Prostate gland (tissue), 2 donors: ENCODE results near the gene RECK. TPM values are rescaled to one million over a fixed set of nuclear protein-coding genes. Genes with fewer than 3 reads are reported as not detected.
A peak's percentile ranks its signal among the peaks of the same experiment; 100 is the strongest.

Source experiments
- DNase-seq: peaks from one replicate; pipeline ENCODE4 v3.0.0-alpha.2; 2019; ENCODE audit warnings: low spot score
- H3K27ac ChIP-seq, 2 donors: fragments of 200-600 bp; sonication (generic); 2 replicates each; pipeline ENCODE4 v1.5.1; 2017 to 2019
- H3K27me3 ChIP-seq: fragments of 200-600 bp; sonication (generic); replicated peaks from 2 replicates; pipeline ENCODE4 v1.5.1; 2019; ENCODE audit not compliant: insufficient read depth
- H3K36me3 ChIP-seq, 2 donors: fragments of 200-600 bp; sonication (generic); 1 replicate in 1 of 2; 2 replicates in 1 of 2; pipeline versions ENCODE4 v1.5.1 to v1.8.1; 2017 to 2019
- H3K4me1 ChIP-seq: fragments of 200-600 bp; sonication (generic); replicated peaks from 2 replicates; pipeline ENCODE4 v1.5.1; 2019
- H3K4me3 ChIP-seq, 2 donors: fragments of 200-600 bp; sonication (generic); 2 replicates each; pipeline ENCODE4 v1.5.1; 2017 to 2019
- H3K9me3 ChIP-seq: fragments of 200-600 bp; sonication (generic); 2 replicates; pipeline ENCODE4 v1.5.1; 2017
- POLR2A ChIP-seq: fragments of 450-650 bp; IDR thresholded peaks from one replicate; pipeline ENCODE4 v1.6.1; 2016; ENCODE audit warnings: antibody characterized with exemption, mild to moderate bottlenecking
- POLR2AphosphoS5 ChIP-seq: sonication (generic); formaldehyde crosslinking; IDR thresholded peaks from one replicate; pipeline ENCODE4 v1.6.1; 2017; ENCODE audit warnings: antibody characterized with exemption
- WGBS: methylation state at CpG from one replicate; pipeline ENCODE4 v1.1.5; 2018; 5-methylcytosine and 5-hydroxymethylcytosine counted together
- intact Hi-C: fragments of 100-400 bp; cut with DNase I; formaldehyde crosslinking; loops from one replicate; pipeline ENCODE4 v1.14.2; 2022
- total RNA-seq, 2 donors: library from RNA; depleted of rRNA; stranded (reverse); fragments of >200 nt; gene quantifications; one replicate each; pipeline ENCODE4 v1.1.0, GENCODE V29; 2016
- TF ChIP-seq, protein P1 (sequence below), 4 experiments: fragments of 200-600 bp in 2 of 4; fragments of 450-650 bp in 2 of 4; sonication (generic) in 2 of 4; IDR thresholded peaks; 1 replicate in 3 of 4; 2 replicates in 1 of 4; pipeline ENCODE4 v1.5.1; 2016 to 2019; ENCODE audit warnings: antibody characterized with exemption in 4 of 4, mild to moderate bottlenecking in 2 of 4, moderate library complexity in 2 of 4

RECK gene
- total RNA-seq, 2 donors from 2014 or later, result 6.1 to 7.7 TPM

DNA sequence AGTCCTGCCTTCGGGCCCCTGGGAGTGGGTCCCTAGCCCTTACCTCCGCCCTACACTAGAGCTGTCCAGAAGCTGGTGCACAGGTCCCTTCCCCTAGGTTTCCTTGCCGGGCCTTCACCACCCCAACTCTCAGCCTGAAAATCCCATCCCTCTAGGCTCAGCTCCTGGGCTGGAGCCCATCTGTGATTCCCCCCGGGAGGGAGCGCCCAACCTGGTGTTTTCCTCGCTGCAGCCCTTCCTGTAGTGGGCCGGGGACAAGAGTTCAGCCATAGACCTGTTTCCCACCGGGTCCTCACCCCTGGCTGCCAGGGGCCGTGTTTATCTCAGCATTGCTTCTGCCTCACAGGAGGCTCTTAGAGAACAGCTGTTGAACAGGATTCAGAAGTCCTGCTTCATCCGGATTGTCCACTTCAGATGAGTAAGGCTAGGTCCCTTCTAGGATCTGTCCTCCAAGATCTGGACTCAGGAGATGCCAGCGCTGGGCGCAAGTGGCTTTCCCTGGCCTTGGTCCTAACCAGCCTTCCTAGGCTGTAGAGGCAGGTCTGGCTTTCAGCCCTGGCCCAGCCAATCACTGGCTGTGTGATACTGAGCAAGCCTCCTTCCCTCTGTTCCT lies 100.8 kb downstream of the RECK start:
- no peak for TF ChIP-seq POLR2A
- TF ChIP-seq, protein P1, sequence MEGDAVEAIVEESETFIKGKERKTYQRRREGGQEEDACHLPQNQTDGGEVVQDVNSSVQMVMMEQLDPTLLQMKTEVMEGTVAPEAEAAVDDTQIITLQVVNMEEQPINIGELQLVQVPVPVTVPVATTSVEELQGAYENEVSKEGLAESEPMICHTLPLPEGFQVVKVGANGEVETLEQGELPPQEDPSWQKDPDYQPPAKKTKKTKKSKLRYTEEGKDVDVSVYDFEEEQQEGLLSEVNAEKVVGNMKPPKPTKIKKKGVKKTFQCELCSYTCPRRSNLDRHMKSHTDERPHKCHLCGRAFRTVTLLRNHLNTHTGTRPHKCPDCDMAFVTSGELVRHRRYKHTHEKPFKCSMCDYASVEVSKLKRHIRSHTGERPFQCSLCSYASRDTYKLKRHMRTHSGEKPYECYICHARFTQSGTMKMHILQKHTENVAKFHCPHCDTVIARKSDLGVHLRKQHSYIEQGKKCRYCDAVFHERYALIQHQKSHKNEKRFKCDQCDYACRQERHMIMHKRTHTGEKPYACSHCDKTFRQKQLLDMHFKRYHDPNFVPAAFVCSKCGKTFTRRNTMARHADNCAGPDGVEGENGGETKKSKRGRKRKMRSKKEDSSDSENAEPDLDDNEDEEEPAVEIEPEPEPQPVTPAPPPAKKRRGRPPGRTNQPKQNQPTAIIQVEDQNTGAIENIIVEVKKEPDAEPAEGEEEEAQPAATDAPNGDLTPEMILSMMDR (IDR thresholded peaks at IDR 0.05), result no peak
- no peak for TF ChIP-seq POLR2AphosphoS5
- Histone ChIP-seq H3K36me3 (no peaks in the 10 kb centered on the region), H3K4me3 (peak overlapping the region; percentile 63 to 91), H3K27ac (peak overlapping the region; percentile 78 to 83), H3K27me3 (no peaks in the 10 kb centered on the region), H3K9me3 (no peaks in the 10 kb centered on the region), H3K4me1 (peaks cover under 1% of the 10 kb centered on the region)
- intact Hi-C loops, result loop anchor here (2.0 kb wide), 1 partner anchor 29 kb away; no protein-coding TSS in a partner anchor
- 27% methylated on average over 12 of the region's 12 CpGs for WGBS
- DNase-seq, result no peak

DNA sequence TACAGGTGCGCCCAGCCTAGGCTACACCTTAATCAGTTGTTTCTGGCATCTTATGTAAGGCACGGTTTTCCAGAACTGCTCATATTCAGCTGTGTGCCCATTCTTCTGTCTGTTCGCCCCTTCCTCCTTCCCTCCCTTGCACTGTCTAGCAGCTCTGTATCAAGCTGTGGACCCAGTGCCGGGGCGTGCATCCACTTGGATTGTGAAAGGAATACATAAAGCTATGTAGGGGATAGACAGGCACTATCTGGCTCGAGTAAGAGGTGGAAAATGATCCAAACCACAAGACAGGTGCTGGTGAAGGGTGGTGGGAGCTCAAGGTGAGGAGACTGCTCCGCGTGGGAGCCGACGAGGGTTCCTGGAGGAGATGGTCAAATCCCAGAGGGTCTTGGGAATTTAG lies 101.8 kb downstream of the RECK start:
- H3K27ac ChIP-seq, result peak overlapping the region in 1 of 2 donors; percentile 78
- intact Hi-C loops, result no loop called here
- no peak for DNase-seq
- peaks cover 5% of the 10 kb centered on the region for H3K4me1 ChIP-seq
- TF ChIP-seq POLR2AphosphoS5 (no peak), POLR2A (no peak)
- TF ChIP-seq, protein P1 (IDR thresholded peaks at IDR 0.05), result no peak
- no peaks in the 10 kb centered on the region for H3K27me3 ChIP-seq
- WGBS, result 90% methylated on average over 10 of the region's 10 CpGs
- no peaks in the 10 kb centered on the region for H3K9me3 ChIP-seq
- H3K36me3 ChIP-seq, result no peaks in the 10 kb centered on the region
- no peak overlapping the region for H3K4me3 ChIP-seq

DNA sequence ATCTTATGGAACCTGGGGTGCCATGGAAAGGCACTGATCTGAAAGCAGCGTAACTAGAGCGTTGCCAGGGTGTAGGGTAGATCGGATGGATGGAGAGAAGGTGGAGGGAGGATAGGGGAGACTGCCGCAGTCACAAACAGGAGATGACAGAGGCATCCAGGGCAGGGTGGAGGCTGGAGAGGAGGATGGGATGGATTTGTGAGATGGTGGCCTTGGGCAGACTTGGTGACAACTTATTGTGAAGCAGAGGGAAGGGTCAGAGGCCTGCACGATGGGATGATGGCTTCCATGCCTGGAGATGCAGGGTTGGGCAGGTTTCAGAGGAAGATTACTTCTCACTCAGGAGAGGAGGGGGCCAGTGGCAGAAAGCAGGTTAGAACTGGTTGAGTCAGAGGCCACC lies 102.2 kb downstream of the RECK start:
- H3K9me3 ChIP-seq, result no peaks in the 10 kb centered on the region
- no peak for TF ChIP-seq POLR2A
- TF ChIP-seq POLR2AphosphoS5, result no peak
- TF ChIP-seq, protein P1 (IDR thresholded peaks at IDR 0.05), result no peak
- H3K4me3 ChIP-seq, result no peak overlapping the region
- H3K36me3 ChIP-seq, result no peaks in the 10 kb centered on the region
- intact Hi-C loops, result no loop called here
- WGBS, result 92% methylated on average over 5 of the region's 5 CpGs
- H3K27me3 ChIP-seq, result no peaks in the 10 kb centered on the region
- no peak for DNase-seq
- H3K4me1 ChIP-seq, result peaks cover 5% of the 10 kb centered on the region
- no peak overlapping the region for H3K27ac ChIP-seq

DNA sequence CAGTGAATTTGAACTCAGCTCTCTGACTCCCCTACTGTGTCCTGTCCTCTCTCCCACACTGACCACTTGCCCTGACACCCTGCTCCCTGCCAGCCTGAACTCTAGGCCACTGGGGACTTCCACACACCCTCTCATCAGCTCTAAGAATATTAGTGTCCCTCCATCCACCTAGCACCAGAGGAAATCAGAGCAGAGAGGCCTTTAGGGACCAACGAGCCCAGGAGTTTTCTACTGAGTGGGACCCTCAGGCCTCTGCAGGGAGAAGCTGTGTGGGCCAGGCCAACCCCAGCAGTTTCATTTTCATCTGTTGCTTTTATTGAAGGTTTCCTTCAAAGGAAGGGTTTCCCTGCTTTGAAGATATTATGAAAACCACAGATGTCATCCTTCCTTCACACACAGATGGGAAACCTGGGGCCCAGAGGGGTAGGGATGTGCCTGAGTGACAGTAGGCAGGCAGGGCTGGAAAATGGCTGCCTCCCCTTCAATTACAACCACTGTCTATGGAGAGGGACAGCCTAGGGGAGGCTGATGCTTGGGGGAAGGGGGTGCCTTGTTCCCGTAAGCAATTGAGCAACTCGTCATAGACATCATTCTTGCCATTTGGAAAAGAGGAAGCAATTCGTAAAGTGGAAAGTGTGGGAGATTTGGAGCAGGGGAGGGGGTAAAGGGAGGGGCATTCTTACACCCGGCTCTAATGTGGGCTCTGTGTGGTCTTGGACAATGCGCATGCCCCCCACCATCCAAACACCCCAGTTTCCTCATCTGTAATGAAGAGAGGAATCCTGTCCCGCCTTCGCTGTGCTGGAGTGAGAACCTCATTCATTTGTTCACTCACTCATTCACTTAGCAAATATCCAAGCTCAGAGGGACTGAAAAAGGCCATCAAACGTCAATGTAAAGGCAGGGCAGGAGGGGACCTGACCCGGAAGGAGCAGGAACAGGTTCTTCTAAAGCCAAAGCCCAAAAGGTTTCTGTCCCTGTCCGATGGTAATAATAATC lies 103.7 kb downstream of the RECK start:
- H3K27me3 ChIP-seq, result no peaks in the 10 kb centered on the region
- DNase-seq, result no peak
- H3K4me3 ChIP-seq, result no peak overlapping the region
- intact Hi-C loops, result no loop called here
- H3K36me3 ChIP-seq, result no peaks in the 10 kb centered on the region
- peaks cover 5% of the 10 kb centered on the region for H3K4me1 ChIP-seq
- TF ChIP-seq, protein P1 (IDR thresholded peaks at IDR 0.05), result no peak
- TF ChIP-seq POLR2A (no peak), POLR2AphosphoS5 (no peak)
- no peaks in the 10 kb centered on the region for H3K9me3 ChIP-seq
- WGBS, result 63% methylated on average over 11 of the region's 11 CpGs
- H3K27ac ChIP-seq, result peak overlapping the region; percentile 74 to 80
